Measurements from ENCODE around the gene MAGI1.

Gene MAGI1

GRCh38 chr3:65379223-65379622 is 659.5 kb downstream of the MAGI1 start:
- no peak for DNase-seq

GRCh38 chr3:65377637-65378036 is 661.1 kb downstream of the MAGI1 start:
- DNase-seq: no peak

- DNase-seq: no peak
These were observed 662.3 kb downstream of the MAGI1 start for GRCh38 chr3:65376426-65376825.

- no peak for DNase-seq
These were observed 667.7 kb downstream of the MAGI1 start for GRCh38 chr3:65371053-65371452.

GRCh38 chr3:65368866-65369265 is 669.9 kb downstream of the MAGI1 start:
- no peak for DNase-seq

- DNase-seq: no peak
These were observed 676.0 kb downstream of the MAGI1 start for GRCh38 chr3:65362688-65363087.

- DNase-seq: no peak
These were observed 677.3 kb downstream of the MAGI1 start for GRCh38 chr3:65361448-65361847.

GRCh38 chr3:65356331-65357248 is 682.1 kb downstream of the MAGI1 start:
- no peak for DNase-seq

- no peak for DNase-seq
These were observed 683.8 kb downstream of the MAGI1 start for GRCh38 chr3:65354880-65355279.

- no peak for DNase-seq
These were observed 685.8 kb downstream of the MAGI1 start for GRCh38 chr3:65352951-65353350.

GRCh38 chr3:65351753-65352152 is 687.0 kb downstream of the MAGI1 start:
- DNase-seq: no peak

- DNase-seq: no peak
These were observed 687.8 kb downstream of the MAGI1 start for GRCh38 chr3:65350801-65351476.

- DNase-seq: no peak
These were observed 690.2 kb downstream of the MAGI1 start for GRCh38 chr3:65348398-65348995.

GRCh38 chr3:65347166-65347565 is 691.6 kb downstream of the MAGI1 start:
- DNase-seq: no peak

- DNase-seq: no peak
These were observed 693.9 kb downstream of the MAGI1 start for GRCh38 chr3:65344846-65345245.

GRCh38 chr3:65344444-65344843 is 694.3 kb downstream of the MAGI1 start:
- DNase-seq: no peak

GRCh38 chr3:65343736-65344135 is 695.0 kb downstream of the MAGI1 start:
- no peak for DNase-seq

- DNase-seq: no peak
These were observed 695.7 kb downstream of the MAGI1 start for GRCh38 chr3:65343026-65343425.

- peak; percentile 47 for DNase-seq
These were observed 696.5 kb downstream of the MAGI1 start for GRCh38 chr3:65342084-65342683.

- no peak for DNase-seq
These were observed 699.5 kb downstream of the MAGI1 start for GRCh38 chr3:65339192-65339740.

GRCh38 chr3:65338571-65338970 is 700.1 kb downstream of the MAGI1 start:
- no peak for DNase-seq

- DNase-seq: no peak
These were observed 703.1 kb downstream of the MAGI1 start for GRCh38 chr3:65335587-65335986.

GRCh38 chr3:65334045-65334665 is 704.6 kb downstream of the MAGI1 start:
- no peak for DNase-seq

Measured in hematopoietic multipotent progenitor cell treated with erythropoietin and hydrocortisone succinate and interleukin-3 and kit ligand, for 8 days (in vitro differentiated cells).